Nephron progenitor cell (in vitro differentiated cells): Measurements from ENCODE around the gene MCRIP1.

Source experiments
- DNase-seq: peaks from one replicate; pipeline ENCODE4 v3.0.0; 2021
- H3K27ac Mint-ChIP-seq: 2 replicates; pipeline ENCODE4 v1.8.0; 2021; ENCODE audit warnings: mild to moderate bottlenecking, moderate library complexity, mixed read lengths
- H3K27me3 Mint-ChIP-seq: 2 replicates; pipeline ENCODE4 v1.8.0; 2021; ENCODE audit warnings: mild to moderate bottlenecking, low read depth, mixed read lengths; ENCODE audit not compliant: poor library complexity
- H3K36me3 Mint-ChIP-seq: 2 replicates; pipeline ENCODE4 v1.8.0; 2021; ENCODE audit warnings: low read depth, mixed read lengths
- H3K4me1 Mint-ChIP-seq: 2 replicates; pipeline ENCODE4 v1.8.0; 2021; ENCODE audit warnings: mixed read lengths
- H3K4me3 Mint-ChIP-seq: 2 replicates; pipeline ENCODE4 v1.8.0; 2021; ENCODE audit warnings: mild to moderate bottlenecking, moderate library complexity, mixed read lengths
- H3K9me3 Mint-ChIP-seq: 2 replicates; pipeline ENCODE4 v1.8.0; 2021; ENCODE audit warnings: mild to moderate bottlenecking, moderate library complexity, mixed read lengths
- TF ChIP-seq, protein P1 (sequence below): fragments of 200-600 bp; sonication (generic); IDR thresholded peaks from 2 replicates; pipeline ENCODE4 v1.5.0; 2021; ENCODE audit warnings: antibody characterized with exemption

The MCRIP1 gene

DNA sequence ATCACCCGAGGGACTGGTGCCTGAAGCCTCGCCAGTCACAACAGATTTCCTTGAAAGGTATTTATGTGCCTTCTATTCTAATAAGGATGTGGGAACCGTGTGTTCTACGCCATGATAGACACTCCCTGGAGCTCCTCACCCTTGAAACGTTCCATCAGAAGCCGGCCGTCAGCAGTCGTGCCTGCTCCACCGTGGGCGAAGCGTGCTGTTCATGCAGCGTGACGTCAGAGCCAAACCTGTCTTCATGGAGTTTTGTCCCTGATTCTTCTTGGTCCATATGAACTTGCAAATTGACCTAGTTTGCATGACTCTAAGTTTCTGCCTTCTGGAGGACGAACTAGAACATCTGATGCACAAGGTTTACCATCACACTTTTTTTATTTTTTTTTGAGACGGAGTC is 6.2 kb upstream of the MCRIP1 start:
- H3K4me1 Mint-ChIP-seq = peaks cover 39% of the 10 kb centered on the region
- TF ChIP-seq, protein P1, sequence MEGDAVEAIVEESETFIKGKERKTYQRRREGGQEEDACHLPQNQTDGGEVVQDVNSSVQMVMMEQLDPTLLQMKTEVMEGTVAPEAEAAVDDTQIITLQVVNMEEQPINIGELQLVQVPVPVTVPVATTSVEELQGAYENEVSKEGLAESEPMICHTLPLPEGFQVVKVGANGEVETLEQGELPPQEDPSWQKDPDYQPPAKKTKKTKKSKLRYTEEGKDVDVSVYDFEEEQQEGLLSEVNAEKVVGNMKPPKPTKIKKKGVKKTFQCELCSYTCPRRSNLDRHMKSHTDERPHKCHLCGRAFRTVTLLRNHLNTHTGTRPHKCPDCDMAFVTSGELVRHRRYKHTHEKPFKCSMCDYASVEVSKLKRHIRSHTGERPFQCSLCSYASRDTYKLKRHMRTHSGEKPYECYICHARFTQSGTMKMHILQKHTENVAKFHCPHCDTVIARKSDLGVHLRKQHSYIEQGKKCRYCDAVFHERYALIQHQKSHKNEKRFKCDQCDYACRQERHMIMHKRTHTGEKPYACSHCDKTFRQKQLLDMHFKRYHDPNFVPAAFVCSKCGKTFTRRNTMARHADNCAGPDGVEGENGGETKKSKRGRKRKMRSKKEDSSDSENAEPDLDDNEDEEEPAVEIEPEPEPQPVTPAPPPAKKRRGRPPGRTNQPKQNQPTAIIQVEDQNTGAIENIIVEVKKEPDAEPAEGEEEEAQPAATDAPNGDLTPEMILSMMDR = no peak
- no peak for DNase-seq
- H3K4me3 Mint-ChIP-seq = no peak overlapping the region
- H3K9me3 Mint-ChIP-seq = no peaks in the 10 kb centered on the region
- peak overlapping the region; percentile 80 for H3K27ac Mint-ChIP-seq
- H3K36me3 Mint-ChIP-seq = peaks cover 6% of the 10 kb centered on the region
- no peaks in the 10 kb centered on the region for H3K27me3 Mint-ChIP-seq

DNA sequence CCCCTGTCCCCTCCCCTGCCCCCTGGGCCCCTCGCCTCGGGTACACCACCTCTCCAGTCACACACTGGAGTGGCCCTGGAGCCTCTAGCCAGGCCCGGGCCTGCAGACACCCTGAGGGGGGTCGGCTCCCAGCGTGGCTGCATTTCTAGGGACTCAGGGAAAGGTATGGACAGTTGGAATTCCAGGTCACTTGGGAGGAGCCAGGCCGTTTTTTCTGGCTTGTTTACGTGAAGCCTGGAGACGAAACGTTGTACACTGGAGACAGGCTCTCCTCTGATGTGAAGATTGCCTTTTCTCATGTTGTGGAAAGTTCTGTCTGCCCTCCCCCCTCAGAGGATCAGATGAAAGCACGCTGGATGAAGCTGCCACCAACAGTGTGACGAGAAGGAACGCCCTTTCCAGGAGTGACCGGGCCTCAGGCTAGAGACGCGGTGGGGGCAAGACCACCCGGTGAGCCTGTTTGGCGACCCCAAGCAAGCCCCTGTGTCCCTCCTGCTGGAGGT is 5.7 kb upstream of the MCRIP1 start:
- DNase-seq = no peak
- Mint-ChIP-seq H3K27ac (peak overlapping the region; percentile 85), H3K27me3 (no peaks in the 10 kb centered on the region), H3K9me3 (no peaks in the 10 kb centered on the region), H3K4me3 (no peak overlapping the region), H3K4me1 (peaks cover 43% of the 10 kb centered on the region), H3K36me3 (peaks cover 6% of the 10 kb centered on the region)
- TF ChIP-seq, protein P1 = no peak

DNA sequence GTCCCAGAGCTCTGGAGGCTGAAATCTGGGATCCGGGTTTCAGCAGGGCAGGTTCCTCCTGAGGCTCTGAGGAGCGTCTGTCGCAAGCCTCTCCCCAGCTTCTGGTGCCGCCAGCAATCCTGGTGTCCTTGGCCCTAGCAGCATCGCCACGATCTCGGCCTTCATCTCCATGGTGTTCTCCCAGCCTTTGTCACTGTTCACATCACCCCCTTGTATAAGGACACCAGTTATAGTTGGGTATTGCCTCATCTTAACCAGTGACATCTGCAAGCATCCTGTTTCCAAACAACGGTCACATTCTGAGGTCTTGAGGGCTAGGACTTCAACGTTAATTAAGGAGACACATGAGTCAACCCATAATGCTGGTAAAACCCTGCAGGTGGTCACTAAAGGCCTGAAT is 4.5 kb upstream of the MCRIP1 start:
- H3K4me3 Mint-ChIP-seq = no peak overlapping the region
- no peak for DNase-seq

DNA sequence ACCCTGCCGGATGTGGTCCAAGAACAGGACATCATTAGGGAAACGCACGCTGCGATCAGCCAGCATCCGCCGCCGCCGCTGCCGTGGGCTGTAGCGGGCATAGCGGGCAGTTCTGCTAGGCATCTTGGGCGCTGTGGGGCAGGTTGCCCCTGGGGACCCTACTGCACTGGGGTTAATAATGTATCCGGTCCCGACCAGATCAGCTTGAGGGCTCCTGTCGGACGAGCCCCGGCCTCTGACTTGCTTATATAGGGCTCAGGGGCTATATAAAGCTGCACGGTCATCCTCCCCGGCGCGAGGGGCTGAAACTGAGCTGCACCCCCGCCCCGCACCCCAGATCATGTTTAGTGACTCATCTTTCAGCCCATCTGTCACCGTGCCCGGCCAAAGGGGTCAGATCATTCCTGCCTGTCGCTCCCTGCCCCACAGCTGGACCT is 1.8 kb upstream of the MCRIP1 start, which contains the start of gene PPP1R27:
Gene PPP1R27, minus strand, starts transcription at position 220 of the 437 bp plus-strand sequence. Its CDS starts 97 bp downstream, at position 123.
- no peaks in the 10 kb centered on the region for H3K36me3 Mint-ChIP-seq
- peak within 1 kb of the TSS; percentile 92 for H3K27ac Mint-ChIP-seq
- TF ChIP-seq, protein P1 = no peak
- no peaks in the 10 kb centered on the region for H3K9me3 Mint-ChIP-seq
- H3K4me1 Mint-ChIP-seq = peaks cover 60% of the 10 kb centered on the region
- DNase-seq = no peak
- peaks cover 7% of the 10 kb centered on the region for H3K27me3 Mint-ChIP-seq
- peak within 1 kb of the TSS; percentile 84 for H3K4me3 Mint-ChIP-seq

More for the DNA sequence above, 4.5 kb upstream of the MCRIP1 start:
- Mint-ChIP-seq H3K4me1 (peaks cover 47% of the 10 kb centered on the region), H3K36me3 (no peaks in the 10 kb centered on the region), H3K27me3 (no peaks in the 10 kb centered on the region), H3K9me3 (no peaks in the 10 kb centered on the region), H3K27ac (peak overlapping the region; percentile 64)
- TF ChIP-seq, protein P1 = no peak

DNA sequence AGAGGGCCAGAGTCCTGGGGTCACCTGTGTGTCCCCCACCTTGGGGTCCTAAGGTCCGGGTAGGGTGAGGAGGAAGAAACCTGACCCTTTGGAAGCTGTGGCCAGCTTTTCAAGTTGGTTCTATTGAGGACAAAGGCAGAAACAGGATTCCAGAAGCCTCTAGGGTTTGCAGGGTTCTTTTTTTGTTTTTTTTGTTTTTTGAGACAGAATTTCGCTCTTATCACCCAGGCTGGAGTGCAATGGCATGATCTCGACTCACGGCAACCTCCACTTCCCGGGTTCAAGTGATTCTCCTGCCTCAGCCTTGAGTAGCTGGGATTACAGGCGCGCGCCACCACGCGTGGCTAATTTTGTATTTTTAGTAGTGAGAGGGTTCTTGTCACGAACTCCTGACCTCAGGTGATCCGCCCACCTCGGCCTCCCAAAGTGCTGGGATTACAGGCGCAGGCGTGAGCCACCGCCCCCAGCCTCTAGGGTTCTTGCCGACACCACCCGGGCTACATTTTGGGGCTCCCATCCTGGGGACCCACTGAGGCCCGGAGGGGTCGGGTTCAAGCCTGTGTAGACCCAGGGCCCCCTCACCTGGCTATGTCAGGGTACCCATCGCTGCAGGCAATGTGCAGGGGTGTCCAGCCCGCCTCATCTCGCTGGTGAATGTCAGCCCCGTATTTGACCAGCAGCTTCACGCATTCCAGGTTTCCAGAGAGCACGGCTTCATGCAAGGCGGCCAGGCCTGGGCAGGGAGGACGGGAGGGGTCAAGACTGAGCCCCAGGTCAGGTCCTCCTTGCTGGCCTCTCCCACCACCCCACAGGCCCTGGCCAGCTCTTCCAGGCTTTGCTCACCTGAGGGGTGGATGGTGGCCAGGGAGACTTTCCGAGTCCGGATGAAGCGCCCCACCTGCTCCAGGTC is 1.1 kb upstream of the MCRIP1 start:
- TF ChIP-seq, protein P1 = no peak
- no peak for DNase-seq
- H3K27me3 Mint-ChIP-seq = peaks cover 7% of the 10 kb centered on the region
- H3K36me3 Mint-ChIP-seq = no peaks in the 10 kb centered on the region
- H3K4me3 Mint-ChIP-seq = peak overlapping the region; percentile 84
- H3K27ac Mint-ChIP-seq = peak overlapping the region; percentile 92
- peaks cover 61% of the 10 kb centered on the region for H3K4me1 Mint-ChIP-seq
- H3K9me3 Mint-ChIP-seq = no peaks in the 10 kb centered on the region
